NCI-H446 treated with DMSO at 0.1 percent for 48 hours (cell line): ENCODE data around the gene C16orf87.

ENCODE experiments used
- DNase-seq: peaks from one replicate; lab custom pipeline; 2025; lab: John Stamatoyannopoulos, UW

The C16orf87 gene

DNA sequence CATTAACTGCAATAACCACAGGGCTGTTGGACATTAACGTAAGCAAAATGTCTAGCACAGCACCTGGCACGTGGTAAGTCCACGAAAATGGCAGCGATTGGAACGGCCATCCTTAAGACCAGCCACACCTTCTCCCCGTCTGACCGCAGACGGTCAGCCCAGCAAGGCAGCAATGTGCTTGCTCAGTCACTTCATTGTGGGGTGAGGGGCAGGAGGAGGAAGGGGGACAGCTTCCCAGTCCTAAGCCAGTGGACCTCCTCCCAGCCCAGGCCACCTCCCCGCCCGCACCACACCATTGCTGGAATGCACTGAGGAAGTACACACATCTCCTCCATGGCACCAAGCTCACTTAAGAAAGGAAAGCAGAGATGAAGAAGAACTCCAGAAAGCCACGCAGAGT, 74.2 kb downstream of the C16orf87 start:
- DNase-seq, result no peak

GRCh38 chr16:46753015-46753414, 78.0 kb downstream of the C16orf87 start:
- no peak for DNase-seq

DNA sequence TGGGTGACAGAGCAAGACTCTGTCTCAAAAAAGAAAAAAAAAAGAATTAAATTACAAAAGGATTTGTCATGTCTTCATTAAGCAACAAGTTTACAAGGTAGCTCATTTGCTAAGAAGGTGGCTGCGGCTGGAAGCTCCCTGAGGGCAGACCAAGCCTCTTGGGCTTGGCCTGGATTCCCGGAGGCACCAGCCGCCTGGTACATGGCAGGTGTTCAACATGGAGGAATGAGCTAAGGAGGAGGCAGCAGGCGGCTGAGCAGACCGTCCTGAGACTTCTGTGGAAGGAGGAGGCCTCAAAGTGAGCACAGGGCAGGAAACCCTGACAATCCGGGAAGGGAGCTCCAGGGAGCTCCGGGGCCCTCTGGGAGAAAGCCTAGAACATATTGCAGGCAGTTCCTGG, 79.6 kb downstream of the C16orf87 start:
- DNase-seq, result no peak

GRCh38 chr16:46748775-46749705, 81.9 kb downstream of the C16orf87 start:
- DNase-seq, result no peak

GRCh38 chr16:46747777-46748651, 83.0 kb downstream of the C16orf87 start, which contains the start of gene MYLK3:
Gene MYLK3, minus strand, starts transcription at chr16:46748344. Its CDS starts 151 bp downstream, at chr16:46748193.
- no peak for DNase-seq

DNA sequence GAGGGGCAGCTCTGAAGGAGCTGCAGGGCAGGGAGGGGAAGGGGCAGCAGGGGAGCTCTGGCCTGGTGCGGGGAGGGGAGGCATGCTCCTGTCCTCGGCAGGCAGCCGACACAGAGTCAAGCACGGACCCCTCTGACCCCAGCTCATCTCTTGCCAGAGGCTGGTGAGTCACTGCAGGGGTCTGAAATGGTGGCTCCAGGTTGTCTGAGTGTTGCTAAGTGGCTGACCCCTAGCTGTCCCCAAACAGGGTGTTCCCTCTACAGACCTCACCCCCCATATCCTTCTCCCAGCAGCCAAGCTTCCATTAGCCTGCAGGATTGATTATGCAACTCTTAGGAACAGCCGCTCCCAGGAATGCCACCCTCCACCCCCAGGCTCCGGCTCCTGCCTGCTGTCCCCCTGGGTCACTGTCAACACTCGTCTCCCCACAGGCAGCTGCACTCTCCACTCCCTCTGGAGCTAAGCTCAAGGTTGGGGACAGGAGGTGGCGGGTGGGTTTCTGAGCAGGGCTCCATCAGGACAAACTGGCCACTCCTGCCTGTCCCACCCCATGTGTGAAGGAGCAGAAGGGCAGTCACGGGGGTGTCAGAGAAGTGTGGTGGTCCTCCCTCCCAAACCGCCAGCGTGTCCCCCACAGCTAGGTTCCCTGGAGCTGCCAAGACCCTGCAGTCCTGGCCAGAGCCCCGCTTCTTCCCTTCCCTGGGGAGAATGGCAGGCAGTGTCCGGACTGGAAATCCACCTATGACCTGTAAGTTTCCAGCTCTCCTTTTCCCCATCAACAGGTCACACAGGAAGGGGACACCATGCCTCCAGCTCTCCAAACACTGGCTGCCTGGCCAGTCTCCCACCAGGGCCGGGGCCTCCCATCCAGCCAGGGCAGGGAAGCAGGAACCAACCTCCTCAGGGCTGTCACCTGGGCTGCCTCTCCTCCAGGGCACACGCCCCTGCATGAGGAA, 83.9 kb downstream of the C16orf87 start:
- DNase-seq, result no peak
